ENCODE results near the gene PODXL2. TPM values are rescaled to one million over a fixed set of nuclear protein-coding genes. Genes with fewer than 3 reads are reported as not detected.

The PODXL2 gene, protein sequence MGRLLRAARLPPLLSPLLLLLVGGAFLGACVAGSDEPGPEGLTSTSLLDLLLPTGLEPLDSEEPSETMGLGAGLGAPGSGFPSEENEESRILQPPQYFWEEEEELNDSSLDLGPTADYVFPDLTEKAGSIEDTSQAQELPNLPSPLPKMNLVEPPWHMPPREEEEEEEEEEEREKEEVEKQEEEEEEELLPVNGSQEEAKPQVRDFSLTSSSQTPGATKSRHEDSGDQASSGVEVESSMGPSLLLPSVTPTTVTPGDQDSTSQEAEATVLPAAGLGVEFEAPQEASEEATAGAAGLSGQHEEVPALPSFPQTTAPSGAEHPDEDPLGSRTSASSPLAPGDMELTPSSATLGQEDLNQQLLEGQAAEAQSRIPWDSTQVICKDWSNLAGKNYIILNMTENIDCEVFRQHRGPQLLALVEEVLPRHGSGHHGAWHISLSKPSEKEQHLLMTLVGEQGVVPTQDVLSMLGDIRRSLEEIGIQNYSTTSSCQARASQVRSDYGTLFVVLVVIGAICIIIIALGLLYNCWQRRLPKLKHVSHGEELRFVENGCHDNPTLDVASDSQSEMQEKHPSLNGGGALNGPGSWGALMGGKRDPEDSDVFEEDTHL
- polyA plus RNA-seq, result 9.1 TPM

DNA sequence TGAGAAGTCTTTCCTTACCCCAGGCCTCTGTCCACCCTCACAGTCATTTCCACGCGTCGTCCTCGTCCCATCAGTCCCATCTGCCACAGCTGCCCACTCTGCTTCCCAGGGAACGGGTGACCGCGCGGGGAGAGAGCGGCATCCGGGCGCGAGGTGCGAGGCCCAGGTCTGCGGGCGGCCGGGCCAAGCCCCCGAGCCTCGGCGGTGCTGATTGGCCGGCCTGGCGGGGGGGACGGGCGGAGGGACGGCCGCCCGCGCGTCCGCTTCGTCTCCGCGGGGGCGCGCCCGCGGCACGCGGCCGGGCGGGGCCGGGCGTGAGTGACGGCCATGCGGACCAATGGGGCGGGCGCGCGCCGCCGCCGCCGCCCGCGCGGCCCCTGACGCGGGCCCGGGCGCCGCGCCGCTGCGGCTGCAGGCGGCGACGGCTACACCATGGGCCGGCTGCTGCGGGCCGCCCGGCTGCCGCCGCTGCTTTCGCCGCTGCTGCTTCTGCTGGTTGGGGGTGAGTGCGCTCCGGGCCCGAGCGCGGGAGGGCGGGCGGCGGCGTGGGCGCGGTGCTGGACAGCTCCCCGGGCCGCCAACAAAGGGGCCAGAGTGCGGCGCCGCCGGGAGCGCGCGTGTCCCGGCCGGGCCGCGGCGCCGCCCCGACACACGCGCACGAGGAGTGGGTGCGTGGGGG, at the start of gene PODXL2:
TSS of gene PODXL2 (plus strand) at position 398 of the 679 bp plus-strand sequence. CDS start at position 433, 35 bp downstream.
- peaks cover 0 to 2% (median 0%) of the 10 kb centered on the region in 3 donors for H3K9me3 Mint-ChIP-seq
- peaks cover 18% of the 10 kb centered on the region for H3K27me3 Mint-ChIP-seq
- peaks cover 10 to 21% (median 11%) of the 10 kb centered on the region in 3 donors for H3K4me1 Mint-ChIP-seq
- H3K27ac Mint-ChIP-seq, result peak within 1 kb of the TSS; percentile 15 to 89 (median 65)
- peaks cover 9% of the 10 kb centered on the region for H3K36me3 Mint-ChIP-seq
- H3K4me3 Mint-ChIP-seq, result peak within 1 kb of the TSS; percentile 79 to 96 (median 92)

DNA sequence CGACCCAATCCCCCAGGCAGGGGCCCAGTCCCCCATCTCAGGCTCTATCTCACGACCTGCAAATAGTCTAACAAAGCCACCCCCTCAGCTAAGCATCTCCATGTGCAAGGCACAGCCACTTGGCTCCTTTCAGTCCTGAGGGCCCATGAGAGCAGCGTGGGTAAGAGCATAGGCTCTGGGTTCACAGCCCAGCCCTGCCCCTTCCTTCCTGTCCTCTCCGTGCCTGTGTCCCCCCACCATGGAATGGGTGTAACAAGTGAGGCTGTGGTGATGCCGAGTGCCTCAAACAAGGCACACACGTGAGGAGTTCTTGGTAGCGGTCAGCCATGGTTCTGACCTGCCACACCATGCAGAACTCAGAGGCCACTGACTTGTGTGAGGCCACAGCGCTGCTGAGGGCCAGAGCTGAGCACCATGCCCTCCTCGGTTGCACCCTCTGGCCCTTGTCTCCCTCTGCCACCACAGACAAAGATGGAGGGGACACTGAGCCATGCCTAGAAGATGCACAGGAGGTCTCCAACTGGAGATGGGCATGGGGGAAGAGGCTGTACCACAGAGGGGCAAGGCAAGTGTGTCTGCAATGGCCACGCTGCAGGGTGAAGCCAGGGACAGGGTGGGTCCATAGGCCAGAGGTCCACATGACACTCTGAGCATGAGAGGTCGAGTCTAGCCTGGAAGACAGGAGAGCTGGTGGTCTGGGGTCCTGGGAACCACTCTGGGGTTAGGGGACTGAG, 48.5 kb upstream of the PODXL2 start:
- Mint-ChIP-seq H3K27me3 (no peaks in the 10 kb centered on the region), H3K36me3 (peaks cover 2% of the 10 kb centered on the region), H3K4me3 (no peak overlapping the region), H3K4me1 (peaks cover 5 to 9% (median 5%) of the 10 kb centered on the region in 3 donors), H3K27ac (peak overlapping the region in 1 of 3 donors; percentile 83), H3K9me3 (no peaks in the 10 kb centered on the region)

DNA sequence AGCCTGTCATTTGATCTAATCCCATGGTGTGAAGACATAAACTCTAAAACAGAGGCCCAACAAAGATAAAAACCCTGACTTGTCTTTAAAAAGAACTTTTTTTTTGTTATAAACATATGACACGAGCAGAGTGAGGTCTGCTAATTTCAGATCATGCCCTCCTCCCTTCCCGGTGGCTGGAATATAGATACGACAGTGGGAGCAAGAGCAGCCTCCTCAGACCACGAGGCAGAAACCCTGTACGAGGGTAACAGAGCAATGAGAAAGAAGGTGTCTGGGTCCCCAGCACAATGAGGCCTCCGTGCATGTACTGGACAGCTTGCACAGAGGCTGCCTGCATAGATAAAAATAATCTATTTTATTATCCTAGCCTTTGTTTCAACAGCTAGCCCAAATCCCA, 44.3 kb upstream of the PODXL2 start:
- Mint-ChIP-seq H3K9me3 (no peaks in the 10 kb centered on the region), H3K27me3 (no peaks in the 10 kb centered on the region), H3K4me1 (peaks cover 17 to 22% (median 18%) of the 10 kb centered on the region in 3 donors), H3K36me3 (peaks cover 2% of the 10 kb centered on the region), H3K4me3 (peak overlapping the region in 1 of 4 donors; percentile 82), H3K27ac (peak overlapping the region in 1 of 3 donors; percentile 48)

DNA sequence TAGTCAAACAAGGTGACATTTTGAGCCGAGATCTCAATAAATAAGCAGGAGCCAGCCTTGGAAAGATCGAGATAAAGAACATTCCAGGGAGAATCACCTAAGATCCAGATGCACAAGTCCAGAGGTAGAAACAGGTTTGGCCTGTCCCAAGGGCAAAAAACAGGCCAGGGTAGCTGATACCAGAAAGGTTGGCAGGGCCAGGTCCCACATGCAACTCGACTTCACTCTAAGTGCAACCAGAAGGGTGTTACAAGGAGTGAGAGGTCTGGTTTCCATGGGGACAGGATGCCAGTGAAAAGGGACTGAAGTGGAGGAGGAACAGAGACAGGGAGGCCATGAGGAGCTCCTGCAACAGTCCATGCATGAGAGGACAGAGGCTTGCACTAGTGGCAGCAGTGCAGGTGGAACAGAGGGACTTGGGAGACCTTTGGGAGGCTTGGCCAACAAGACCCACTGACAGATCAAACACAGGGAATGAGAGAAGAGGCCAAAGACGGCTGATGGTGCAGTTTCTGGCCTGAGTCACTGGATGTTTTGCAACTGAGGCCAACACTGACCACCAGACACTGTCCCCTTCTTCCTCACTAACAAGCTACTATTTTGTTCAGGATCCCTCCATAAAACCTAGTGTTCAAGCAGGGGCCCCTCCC, 43.7 kb upstream of the PODXL2 start:
- Mint-ChIP-seq H3K4me1 (peaks cover 17 to 22% (median 18%) of the 10 kb centered on the region in 3 donors), H3K36me3 (peaks cover 2% of the 10 kb centered on the region), H3K27me3 (no peaks in the 10 kb centered on the region), H3K4me3 (peak overlapping the region in 1 of 4 donors; percentile 82), H3K9me3 (no peaks in the 10 kb centered on the region), H3K27ac (peak overlapping the region in 1 of 3 donors; percentile 48)

DNA sequence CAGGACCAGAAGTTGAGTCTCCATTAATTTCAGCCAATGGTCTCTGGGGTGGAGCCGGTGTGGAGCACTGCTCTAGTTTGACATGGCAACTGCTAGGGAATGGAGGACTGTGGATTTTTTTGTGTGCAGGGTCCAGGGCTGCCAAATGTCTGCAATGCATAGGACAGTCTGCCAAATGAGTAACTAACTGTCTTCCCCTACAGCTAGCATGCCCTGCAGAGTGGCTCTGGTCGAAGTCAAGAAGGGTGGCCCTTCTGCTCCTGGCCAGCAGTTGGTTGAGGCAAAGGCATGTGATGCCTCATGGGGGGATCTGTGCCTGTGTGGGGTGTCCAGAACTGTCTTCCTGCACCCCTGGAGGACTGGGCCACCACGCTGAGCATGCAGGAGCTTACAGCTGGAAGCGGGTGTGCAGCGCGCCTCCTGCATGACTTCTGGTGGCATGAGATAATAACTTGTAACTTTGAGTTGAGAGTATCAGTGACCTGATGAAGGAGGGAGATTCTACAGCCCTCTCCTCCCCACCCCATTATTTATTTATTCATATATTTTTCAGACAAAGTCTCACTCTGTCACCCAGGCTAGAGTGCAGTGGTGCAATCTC, 43.1 kb upstream of the PODXL2 start:
- H3K4me1 Mint-ChIP-seq, result peaks cover 21 to 23% (median 21%) of the 10 kb centered on the region in 3 donors

DNA sequence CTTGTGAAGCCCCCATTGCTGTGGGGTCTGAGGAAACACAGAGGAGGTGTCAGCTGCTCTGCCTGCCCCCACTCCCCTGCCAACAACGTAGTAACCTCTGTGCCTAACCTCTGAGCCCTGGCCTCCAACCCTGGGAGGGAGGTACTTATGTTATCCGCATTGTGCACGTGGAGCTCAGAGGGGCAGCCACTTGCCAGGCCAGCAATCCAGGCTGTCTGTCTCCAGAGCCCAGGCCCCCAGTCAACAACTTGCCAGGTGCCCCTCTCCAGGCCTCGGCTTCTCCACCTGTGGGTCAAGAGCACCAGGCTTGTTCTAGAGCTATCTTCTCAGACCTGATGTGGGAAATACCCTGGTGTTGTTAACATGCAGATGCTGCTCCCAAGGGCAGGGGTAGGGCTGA, 41.1 kb upstream of the PODXL2 start:
- Mint-ChIP-seq H3K27me3 (no peaks in the 10 kb centered on the region), H3K4me3 (no peak overlapping the region), H3K9me3 (no peaks in the 10 kb centered on the region), H3K27ac (no peak overlapping the region), H3K4me1 (peaks cover 22 to 32% (median 27%) of the 10 kb centered on the region in 3 donors), H3K36me3 (peaks cover 2% of the 10 kb centered on the region)

More for the DNA sequence above, 43.1 kb upstream of the PODXL2 start:
- Mint-ChIP-seq H3K27ac (no peak overlapping the region), H3K4me3 (no peak overlapping the region), H3K27me3 (no peaks in the 10 kb centered on the region), H3K9me3 (no peaks in the 10 kb centered on the region), H3K36me3 (peaks cover 2% of the 10 kb centered on the region)

DNA sequence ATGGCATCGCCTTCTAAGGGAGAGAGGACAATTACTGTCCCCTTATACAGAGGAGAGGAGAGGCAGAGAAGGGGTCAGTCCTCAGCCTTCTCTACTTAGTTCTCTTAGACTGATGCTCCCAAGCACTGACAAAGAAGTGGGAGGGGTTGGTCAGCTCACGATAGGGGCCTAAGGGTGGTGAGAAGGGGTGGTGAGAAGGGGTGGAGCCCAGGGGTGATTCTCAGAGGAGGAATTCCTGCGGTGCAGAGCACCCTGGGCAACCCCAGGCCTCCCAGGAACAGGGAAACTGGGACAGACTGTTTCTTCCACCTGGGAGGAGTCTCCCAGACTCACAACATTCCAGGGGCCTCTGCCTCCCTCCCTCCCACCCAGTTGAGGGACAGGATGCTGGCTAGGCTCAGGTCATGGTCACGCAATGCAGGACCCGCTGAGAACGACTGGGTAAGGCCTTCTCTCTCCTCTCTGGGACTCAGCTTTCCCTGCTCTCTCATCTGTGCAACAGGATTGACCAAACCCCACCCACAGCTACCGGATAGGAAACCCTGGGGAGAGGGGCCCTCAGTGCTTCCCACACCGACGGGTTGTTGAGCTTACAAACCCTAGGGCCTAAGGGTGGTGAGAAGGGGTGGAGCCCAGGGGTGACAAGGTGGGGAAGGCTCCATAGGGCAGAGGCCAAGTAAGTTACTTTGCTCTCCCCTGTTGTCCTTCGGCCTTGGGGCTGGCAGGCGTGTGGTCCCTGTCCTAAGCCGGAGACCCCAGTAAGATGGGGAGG, 40.0 kb upstream of the PODXL2 start:
- Mint-ChIP-seq H3K36me3 (no peaks in the 10 kb centered on the region), H3K4me1 (peaks cover 22 to 32% (median 27%) of the 10 kb centered on the region in 3 donors), H3K27me3 (no peaks in the 10 kb centered on the region), H3K4me3 (peak overlapping the region; percentile 80 to 96 (median 86)), H3K27ac (peak overlapping the region in 2 of 3 donors; percentile 12 to 85), H3K9me3 (no peaks in the 10 kb centered on the region)

DNA sequence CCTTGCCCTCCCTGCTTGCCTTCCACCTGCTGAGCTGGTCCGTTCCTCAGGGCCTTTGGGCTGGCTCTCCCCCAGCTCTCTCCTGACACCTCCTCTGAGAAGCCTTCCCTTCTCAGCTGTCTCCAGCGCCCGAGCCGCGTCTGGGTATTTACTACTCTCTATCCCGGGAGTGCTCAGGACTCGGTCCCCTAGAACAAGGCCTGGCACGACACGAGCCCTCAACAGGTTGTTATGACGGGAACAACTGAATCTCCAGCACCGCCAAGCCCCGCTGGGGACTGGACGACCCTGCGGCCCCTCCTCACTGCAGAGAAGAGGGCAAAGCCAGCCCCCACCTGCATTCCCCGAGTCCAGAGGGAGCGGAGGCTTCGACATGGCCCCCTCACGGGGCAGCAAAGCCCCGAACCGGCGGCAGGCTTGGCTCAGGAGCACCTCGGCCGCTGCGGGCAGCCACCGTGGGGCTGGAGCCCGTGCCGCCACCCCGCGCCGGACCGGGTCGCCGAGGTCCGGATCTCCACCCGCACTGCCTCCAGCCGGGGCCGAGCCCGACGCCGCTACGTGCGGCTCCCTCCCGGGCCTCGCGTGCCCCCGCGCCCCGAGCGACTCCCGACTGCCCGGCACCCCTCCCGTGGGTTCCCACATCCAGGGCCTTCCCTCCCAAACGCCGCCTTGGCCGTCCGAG, 39.2 kb upstream of the PODXL2 start:
- Mint-ChIP-seq H3K4me3 (peak overlapping the region; percentile 80 to 96 (median 94)), H3K4me1 (peaks cover 24 to 31% (median 25%) of the 10 kb centered on the region in 3 donors), H3K27ac (peak overlapping the region in 2 of 3 donors; percentile 12 to 85), H3K27me3 (no peaks in the 10 kb centered on the region), H3K9me3 (no peaks in the 10 kb centered on the region), H3K36me3 (no peaks in the 10 kb centered on the region)

DNA sequence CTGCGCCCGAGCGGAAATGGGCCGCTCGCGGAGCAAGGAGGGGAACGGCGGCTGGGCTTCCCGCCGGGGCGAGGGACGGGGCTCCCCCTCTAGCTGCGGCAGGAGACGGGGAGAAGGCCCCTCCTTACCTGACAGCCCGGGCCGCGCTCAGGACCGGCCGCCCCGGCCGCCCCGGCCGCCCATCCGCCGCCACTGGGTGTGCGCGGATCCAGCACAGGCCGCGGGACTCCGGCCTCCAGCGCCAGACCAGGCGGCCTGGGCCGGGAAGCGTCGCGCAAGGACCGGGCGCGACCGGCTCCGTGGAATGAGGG, 38.7 kb upstream of the PODXL2 start:
- Mint-ChIP-seq H3K4me1 (peaks cover 20 to 29% (median 24%) of the 10 kb centered on the region in 3 donors), H3K9me3 (no peaks in the 10 kb centered on the region), H3K27ac (peak overlapping the region in 2 of 3 donors; percentile 50 to 67), H3K36me3 (no peaks in the 10 kb centered on the region), H3K4me3 (peak overlapping the region; percentile 95 to 97 (median 96)), H3K27me3 (no peaks in the 10 kb centered on the region)

DNA sequence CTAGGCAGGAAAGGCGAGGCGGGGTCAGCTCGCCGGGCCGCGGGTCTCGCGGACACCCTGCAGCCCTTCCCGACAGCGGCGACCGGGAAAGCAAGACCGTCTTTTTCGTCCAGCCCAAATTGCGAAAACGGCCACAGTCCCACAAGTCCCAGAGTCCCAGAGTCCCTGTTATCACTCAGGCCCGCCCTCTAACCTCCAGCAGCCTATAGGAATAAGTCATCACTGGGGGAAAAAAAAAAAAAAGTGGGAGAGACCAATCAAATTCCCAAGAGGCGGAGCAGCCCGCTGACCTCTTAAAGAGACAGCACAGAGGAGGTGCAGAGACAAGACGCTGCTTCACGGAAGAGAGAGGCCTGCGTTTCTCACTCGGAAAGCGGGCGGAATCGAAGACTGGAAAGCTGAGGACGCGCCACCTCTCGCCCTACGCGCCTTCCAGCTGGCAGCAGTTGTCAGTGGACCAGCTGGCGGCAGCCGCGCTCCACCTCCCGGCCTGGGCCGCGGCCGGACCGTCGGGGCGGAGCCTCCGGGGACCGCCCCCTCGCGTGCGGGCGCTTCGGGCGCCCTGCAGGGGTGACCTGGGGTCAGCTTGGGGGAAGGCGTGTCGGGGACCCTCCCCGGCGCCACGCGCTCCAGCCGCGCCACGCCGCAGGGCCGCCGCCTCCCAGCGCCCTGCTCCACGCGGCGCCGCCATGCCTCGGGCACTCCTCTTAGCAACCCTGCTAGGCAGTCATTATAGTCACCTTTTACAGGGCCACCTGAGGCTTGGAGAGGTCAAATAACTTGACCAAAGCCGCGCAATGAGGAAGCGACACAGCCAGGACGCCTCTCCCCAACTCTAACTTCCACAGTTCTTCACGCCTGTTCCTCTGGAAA, 38.2 kb upstream of the PODXL2 start, which contains the start of gene TPRA1:
TSS of gene TPRA1 (minus strand) at position 141 of the 873 bp plus-strand sequence. CDS start 10,587 bp downstream, outside the sequence.
- H3K27me3 Mint-ChIP-seq, result no peaks in the 10 kb centered on the region
- no peaks in the 10 kb centered on the region for H3K36me3 Mint-ChIP-seq
- H3K9me3 Mint-ChIP-seq, result no peaks in the 10 kb centered on the region
- H3K27ac Mint-ChIP-seq, result peak within 1 kb of the TSS; percentile 67 to 94 (median 85)
- peak within 1 kb of the TSS; percentile 95 to 97 (median 96) for H3K4me3 Mint-ChIP-seq
- peaks cover 18 to 27% (median 24%) of the 10 kb centered on the region in 3 donors for H3K4me1 Mint-ChIP-seq

DNA sequence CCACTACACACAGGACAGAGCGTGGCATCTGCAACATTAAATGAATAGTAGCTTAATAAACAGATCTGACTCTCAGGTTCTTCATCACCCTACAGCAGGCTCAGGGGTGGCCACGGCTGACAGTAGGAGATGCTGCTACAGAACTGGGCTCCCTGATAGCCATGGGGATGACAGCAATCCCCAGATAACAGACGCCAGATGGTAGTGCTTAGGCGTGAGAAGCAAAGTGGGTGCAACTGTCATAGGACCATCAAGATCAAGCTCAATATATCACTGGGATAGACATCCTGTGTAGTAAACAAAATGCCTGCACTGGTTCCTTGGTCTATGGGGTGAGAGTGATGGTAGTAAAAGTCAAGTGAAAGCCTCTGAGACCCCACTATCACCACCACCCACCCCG, 35.8 kb upstream of the PODXL2 start:
- Mint-ChIP-seq H3K36me3 (no peaks in the 10 kb centered on the region), H3K27ac (peak overlapping the region in 1 of 3 donors; percentile 17), H3K27me3 (no peaks in the 10 kb centered on the region), H3K4me1 (peaks cover 22 to 29% (median 23%) of the 10 kb centered on the region in 3 donors), H3K9me3 (no peaks in the 10 kb centered on the region), H3K4me3 (peak overlapping the region in 3 of 4 donors; percentile 32 to 70 (median 33))

DNA sequence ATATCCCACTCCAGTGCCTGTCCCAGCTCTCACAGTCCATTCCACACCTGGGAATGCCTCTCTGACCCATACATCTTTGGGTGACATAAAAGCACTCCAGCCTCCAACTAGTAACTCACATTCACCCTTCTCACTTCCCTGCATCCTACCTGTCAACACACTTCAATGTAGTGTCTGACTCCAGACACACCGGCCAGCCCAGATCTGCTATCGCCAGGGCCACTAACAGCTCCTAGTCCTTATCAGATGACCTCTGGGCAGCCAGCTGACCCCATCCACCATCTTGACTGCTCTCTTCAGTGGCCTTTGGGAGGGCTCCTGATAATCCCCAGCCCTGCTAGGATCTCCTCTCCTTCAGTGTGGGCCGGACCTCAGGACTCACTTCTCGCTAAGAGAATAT, 33.7 kb upstream of the PODXL2 start:
- Mint-ChIP-seq H3K27ac (peak overlapping the region in 1 of 3 donors; percentile 5), H3K4me3 (peak overlapping the region in 2 of 4 donors; percentile 18 to 84)

More for the DNA sequence above, 33.7 kb upstream of the PODXL2 start:
- H3K36me3 Mint-ChIP-seq, result no peaks in the 10 kb centered on the region
- no peaks in the 10 kb centered on the region for H3K27me3 Mint-ChIP-seq
- no peaks in the 10 kb centered on the region for H3K9me3 Mint-ChIP-seq
- peaks cover 21 to 28% (median 21%) of the 10 kb centered on the region in 3 donors for H3K4me1 Mint-ChIP-seq
